Fibroblast of lung (primary cell): ENCODE data around the gene UBXN10. TPM values are rescaled to one million over a fixed set of nuclear protein-coding genes. Genes with fewer than 3 reads are reported as not detected.

Experiments used
- DNase-seq, 2 donors: peaks; one replicate each; pipeline versions ENCODE4 v3.0.0 to v3.0.0-alpha.2; 2010; ENCODE audit warnings: low read depth in 2 of 2
- H2AFZ ChIP-seq: 2 replicates; pipeline ENCODE4 v1.5.1; 2012; ENCODE audit warnings: low read length, control low read depth, inconsistent platforms
- H3K27ac ChIP-seq: 2 replicates; pipeline ENCODE4 v1.5.1; 2011; ENCODE audit warnings: low read length, control low read depth; ENCODE audit not compliant: insufficient read depth
- H3K27me3 ChIP-seq: 2 replicates; pipeline ENCODE4 v1.5.1; 2011; ENCODE audit warnings: mild to moderate bottlenecking, low read length; ENCODE audit not compliant: control insufficient read depth, insufficient read depth
- H3K36me3 ChIP-seq: 2 replicates; pipeline ENCODE4 v1.5.1; 2011; ENCODE audit warnings: low read length; ENCODE audit not compliant: control insufficient read depth, insufficient read depth
- H3K4me1 ChIP-seq: 2 replicates; pipeline ENCODE4 v1.5.1; 2011; ENCODE audit warnings: low read length; ENCODE audit not compliant: control insufficient read depth, insufficient read depth; ENCODE audit errors: extremely low read depth
- H3K4me2 ChIP-seq: 2 replicates; pipeline ENCODE4 v1.5.1; 2011; ENCODE audit warnings: low read length, control low read depth; ENCODE audit not compliant: insufficient read depth; ENCODE audit errors: extremely low read depth
- H3K4me3 ChIP-seq, 4 experiments: fragments of 200-600 bp in 1 of 4; sonication (generic) in 1 of 4; replicated peaks in 1 of 4; 2 replicates each; pipeline ENCODE4 v1.5.1; 2011 to 2016; ENCODE audit warnings: low read length in 4 of 4, low read depth in 3 of 4, mild to moderate bottlenecking in 3 of 4, control low read depth in 2 of 4, inconsistent platforms in 1 of 4, mixed read lengths in 1 of 4; ENCODE audit not compliant: insufficient read depth in 1 of 4; ENCODE audit errors: control extremely low read depth in 1 of 4
- H3K79me2 ChIP-seq: 2 replicates; pipeline ENCODE4 v1.5.1; 2012; ENCODE audit warnings: mild to moderate bottlenecking, low read length, inconsistent platforms; ENCODE audit not compliant: control insufficient read depth, insufficient read depth
- H3K9ac ChIP-seq: 2 replicates; pipeline ENCODE4 v1.5.1; 2011; ENCODE audit warnings: mild to moderate bottlenecking, low read length, control low read depth; ENCODE audit not compliant: insufficient read depth
- H3K9me3 ChIP-seq: 2 replicates; pipeline ENCODE4 v1.5.1; 2012; ENCODE audit warnings: low read depth, low read length; ENCODE audit not compliant: control insufficient read depth, insufficient read depth
- H4K20me1 ChIP-seq: 2 replicates; pipeline ENCODE4 v1.5.1; 2011; ENCODE audit warnings: low read length; ENCODE audit not compliant: control insufficient read depth, insufficient read depth; ENCODE audit errors: extremely low read depth
- EZH2 ChIP-seq: IDR thresholded peaks from 2 replicates; pipeline ENCODE4 v1.5.1; 2012; ENCODE audit warnings: low read length, control low read depth, mild to moderate bottlenecking; ENCODE audit errors: missing control alignments
- polyA plus RNA-seq, 2 donors: library from polyadenylated mRNA; depleted of rRNA in 1 of 2; stranded (reverse) in 1 of 2; unstranded in 1 of 2; fragments of >200 nt; gene quantifications; 2 replicates each; pipeline ENCODE4 v1.2.1, GENCODE V29; 2011 to 2012; ENCODE audit warnings: missing spikeins in 1 of 2
- total RNA-seq: library from RNA; depleted of rRNA; stranded (reverse); fragments of >200 nt; gene quantifications from 2 replicates; pipeline ENCODE4 v1.2.1, GENCODE V29; 2014
- TF ChIP-seq, protein P1 (sequence below), 2 donors: IDR thresholded peaks in 1 of 2; conservative IDR thresholded peaks in 1 of 2; 1 replicate in 1 of 2; 2 replicates in 1 of 2; pipeline ENCODE4 v1.5.1; 2011 to 2012; ENCODE audit warnings: low read length in 2 of 2, control low read depth in 1 of 2, inconsistent platforms in 1 of 2, low read depth in 1 of 2, mild to moderate bottlenecking in 1 of 2

The UBXN10 gene
- total and polyA plus RNA-seq, 2 donors (not counting 1 experiment from before 2014, with no cell fraction given), result 0.33 TPM; not detected in 1

DNA sequence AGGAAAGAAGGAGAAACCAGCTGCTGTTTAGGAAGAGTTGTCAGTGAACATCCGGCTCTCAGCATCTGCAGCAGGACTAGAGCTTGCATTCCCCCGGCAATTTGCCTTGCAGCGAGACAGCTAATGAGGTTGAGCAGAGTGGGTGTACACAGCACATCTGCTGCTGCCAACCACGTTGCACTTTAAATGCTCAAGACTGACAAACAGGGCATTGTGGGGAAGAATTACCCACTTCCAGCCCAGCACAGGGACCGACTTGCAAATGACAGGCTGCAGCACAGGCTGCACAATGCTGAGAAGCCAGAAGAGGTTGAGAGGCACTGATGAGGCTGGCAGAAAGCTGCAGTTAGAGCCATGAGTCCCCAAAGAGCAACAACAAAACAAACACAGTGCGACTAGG lies 48.0 kb downstream of the UBXN10 start:
- H3K4me3 ChIP-seq, result no peak overlapping the region
- H4K20me1 ChIP-seq, result no peaks in the 10 kb centered on the region
- H3K9me3 ChIP-seq, result no peaks in the 10 kb centered on the region
- no peaks in the 10 kb centered on the region for H3K36me3 ChIP-seq
- H3K4me2 ChIP-seq, result no peak overlapping the region
- no peaks in the 10 kb centered on the region for H3K79me2 ChIP-seq
- H3K27me3 ChIP-seq, result peaks cover 24% of the 10 kb centered on the region
- no peak overlapping the region for H2AFZ ChIP-seq
- H3K4me1 ChIP-seq, result no peaks in the 10 kb centered on the region
- DNase-seq, result peak; percentile 10 to 12
- no peak overlapping the region for H3K9ac ChIP-seq
- TF ChIP-seq, protein P1, sequence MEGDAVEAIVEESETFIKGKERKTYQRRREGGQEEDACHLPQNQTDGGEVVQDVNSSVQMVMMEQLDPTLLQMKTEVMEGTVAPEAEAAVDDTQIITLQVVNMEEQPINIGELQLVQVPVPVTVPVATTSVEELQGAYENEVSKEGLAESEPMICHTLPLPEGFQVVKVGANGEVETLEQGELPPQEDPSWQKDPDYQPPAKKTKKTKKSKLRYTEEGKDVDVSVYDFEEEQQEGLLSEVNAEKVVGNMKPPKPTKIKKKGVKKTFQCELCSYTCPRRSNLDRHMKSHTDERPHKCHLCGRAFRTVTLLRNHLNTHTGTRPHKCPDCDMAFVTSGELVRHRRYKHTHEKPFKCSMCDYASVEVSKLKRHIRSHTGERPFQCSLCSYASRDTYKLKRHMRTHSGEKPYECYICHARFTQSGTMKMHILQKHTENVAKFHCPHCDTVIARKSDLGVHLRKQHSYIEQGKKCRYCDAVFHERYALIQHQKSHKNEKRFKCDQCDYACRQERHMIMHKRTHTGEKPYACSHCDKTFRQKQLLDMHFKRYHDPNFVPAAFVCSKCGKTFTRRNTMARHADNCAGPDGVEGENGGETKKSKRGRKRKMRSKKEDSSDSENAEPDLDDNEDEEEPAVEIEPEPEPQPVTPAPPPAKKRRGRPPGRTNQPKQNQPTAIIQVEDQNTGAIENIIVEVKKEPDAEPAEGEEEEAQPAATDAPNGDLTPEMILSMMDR (conservative IDR thresholded peaks at IDR 0.05 in 1 of 2, IDR thresholded peaks at IDR 0.05 in 1 of 2; ENCODE audit: low read depth in 1 of 2, low read length in 2 of 2), result no peak
- no peak for TF ChIP-seq EZH2
- no peak overlapping the region for H3K27ac ChIP-seq

DNA sequence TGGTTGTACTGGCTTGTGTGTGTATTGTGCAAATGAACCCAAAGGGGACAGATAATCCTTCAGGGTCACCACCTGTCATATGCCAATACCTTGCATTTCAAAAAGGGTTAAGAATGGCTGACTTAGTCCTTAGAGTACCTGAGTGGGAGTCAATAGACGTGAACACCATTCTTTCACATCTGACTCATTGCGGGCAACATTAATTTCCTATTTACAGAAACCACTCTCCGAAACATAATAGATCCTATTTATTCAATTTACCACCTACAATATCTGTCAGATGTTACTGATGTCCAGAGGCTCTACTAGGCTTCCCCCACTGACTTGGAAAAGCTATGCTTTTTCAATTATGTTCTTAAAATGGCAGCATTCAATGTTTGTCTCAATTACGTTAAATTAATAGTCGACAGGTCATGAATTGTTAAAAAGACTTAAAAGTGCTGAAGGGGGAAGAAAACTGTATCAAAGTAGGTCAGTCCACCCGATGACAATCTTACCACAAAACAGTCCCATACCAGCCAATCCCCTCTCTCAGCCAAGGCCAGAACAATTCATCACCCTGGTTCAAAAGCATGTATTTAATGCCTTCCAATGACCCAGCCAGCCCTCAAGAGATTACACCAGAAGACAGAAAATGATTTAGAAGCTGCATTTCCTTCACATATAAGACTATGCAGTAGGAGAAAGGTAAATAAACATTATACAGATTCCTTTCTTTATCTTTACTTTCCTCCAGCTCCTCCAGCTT lies 49.1 kb downstream of the UBXN10 start:
- Histone ChIP-seq H3K9me3 (no peaks in the 10 kb centered on the region), H3K27ac (no peak overlapping the region), H3K9ac (no peak overlapping the region), H3K4me1 (no peaks in the 10 kb centered on the region), H3K79me2 (no peaks in the 10 kb centered on the region), H3K27me3 (peaks cover 22% of the 10 kb centered on the region), H3K4me2 (no peak overlapping the region), H3K36me3 (no peaks in the 10 kb centered on the region), H2AFZ (no peak overlapping the region), H4K20me1 (no peaks in the 10 kb centered on the region), H3K4me3 (no peak overlapping the region)
- peak in 1 of 2 donors; percentile 32 for DNase-seq
- TF ChIP-seq EZH2, result no peak
- TF ChIP-seq, protein P1 (conservative IDR thresholded peaks at IDR 0.05 in 1 of 2, IDR thresholded peaks at IDR 0.05 in 1 of 2; ENCODE audit: low read depth in 1 of 2, low read length in 2 of 2), result no peak

DNA sequence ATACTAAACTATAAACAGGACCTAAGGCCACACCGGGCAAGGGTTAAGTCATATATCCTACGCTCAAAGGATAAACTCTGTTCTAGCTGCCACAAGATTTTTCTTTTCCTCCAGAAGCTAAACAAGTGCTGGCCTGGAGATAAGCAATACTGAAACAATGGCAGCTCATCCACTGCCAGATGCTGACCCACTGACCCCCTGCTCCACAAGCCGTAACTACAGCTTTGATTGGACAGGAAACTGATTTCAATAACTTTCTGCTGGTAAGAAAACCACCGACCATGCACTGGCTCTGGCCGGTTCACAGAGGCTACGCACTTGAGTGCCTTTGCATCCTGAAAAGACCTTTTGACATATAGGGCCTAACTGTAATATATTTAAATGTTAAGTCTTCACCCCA lies 51.8 kb downstream of the UBXN10 start:
- DNase-seq, result no peak
- no peak overlapping the region for H3K27ac ChIP-seq
- no peaks in the 10 kb centered on the region for H4K20me1 ChIP-seq
- H3K4me3 ChIP-seq, result no peak overlapping the region
- no peaks in the 10 kb centered on the region for H3K79me2 ChIP-seq
- H3K36me3 ChIP-seq, result no peaks in the 10 kb centered on the region
- H3K27me3 ChIP-seq, result peaks cover 24% of the 10 kb centered on the region
- no peaks in the 10 kb centered on the region for H3K4me1 ChIP-seq
- H2AFZ ChIP-seq, result no peak overlapping the region
- no peak overlapping the region for H3K9ac ChIP-seq
- no peak overlapping the region for H3K4me2 ChIP-seq
- H3K9me3 ChIP-seq, result no peaks in the 10 kb centered on the region
- no peak for TF ChIP-seq EZH2
- TF ChIP-seq, protein P1 (conservative IDR thresholded peaks at IDR 0.05 in 1 of 2, IDR thresholded peaks at IDR 0.05 in 1 of 2; ENCODE audit: low read depth in 1 of 2, low read length in 2 of 2), result no peak
